Upper lobe of left lung (tissue), 6 donors: Measurements from ENCODE around the gene TMEM273. TPM values are rescaled to one million over a fixed set of nuclear protein-coding genes. Genes with fewer than 3 reads are reported as not detected.

Source experiments
- ATAC-seq, 2 donors: fragments of 200-7000 bp; cut with Tn5 transposase; one replicate each; pipeline ENCODE4 v1.9.1; 2022; ENCODE audit warnings: mild to moderate bottlenecking in 2 of 2, moderate library complexity in 2 of 2; ENCODE audit not compliant: low FRiP score in 2 of 2
- DNase-seq, 2 donors: peaks; one replicate each; pipeline ENCODE4 v3.0.0-alpha.2; 2019 to 2020
- H3K27ac ChIP-seq, 4 donors: fragments of 200-600 bp; sonication (generic); one replicate each; pipeline ENCODE4 v1.5.1; 2016 to 2019
- H3K27me3 ChIP-seq, 4 donors: fragments of 200-600 bp; sonication (generic); one replicate each; pipeline ENCODE4 v1.5.1; 2017 to 2019
- H3K36me3 ChIP-seq, 4 donors: fragments of 200-600 bp; sonication (generic); one replicate each; pipeline ENCODE4 v1.5.1; 2016 to 2019
- H3K4me1 ChIP-seq, 4 donors: fragments of 200-600 bp; sonication (generic); one replicate each; pipeline ENCODE4 v1.5.1; 2018 to 2019
- H3K4me3 ChIP-seq, 4 donors: fragments of 200-600 bp; sonication (generic); one replicate each; pipeline ENCODE4 v1.5.1; 2017 to 2019; ENCODE audit warnings: mild to moderate bottlenecking in 2 of 4, moderate library complexity in 1 of 4
- H3K9me3 ChIP-seq, 4 donors: fragments of 200-600 bp; sonication (generic); one replicate each; pipeline ENCODE4 v1.5.1; 2018 to 2019
- CTCF ChIP-seq, 6 experiments: fragments of 450-650 bp in 4 of 6; fragments of 200-600 bp in 2 of 6; sonication (generic) in 2 of 6; IDR thresholded peaks; one replicate each; pipeline ENCODE4 v1.5.1; 2016 to 2019; ENCODE audit warnings: antibody characterized with exemption in 6 of 6
- EP300 ChIP-seq, 4 donors: sonication (generic); formaldehyde crosslinking; IDR thresholded peaks; one replicate each; pipeline ENCODE4 v1.5.1; 2017; ENCODE audit warnings: antibody characterized with exemption in 4 of 4, control low read depth in 2 of 4
- POLR2A ChIP-seq, 4 donors: fragments of 450-650 bp; IDR thresholded peaks; one replicate each; pipeline ENCODE4 v1.5.1; 2016 to 2017; ENCODE audit warnings: antibody characterized with exemption in 4 of 4, mild to moderate bottlenecking in 2 of 4
- POLR2AphosphoS5 ChIP-seq, 2 donors: sonication (generic); formaldehyde crosslinking; IDR thresholded peaks; one replicate each; pipeline ENCODE4 v1.5.1; 2017; ENCODE audit warnings: antibody characterized with exemption in 2 of 2
- WGBS, 2 donors: methylation state at CpG; one replicate each; pipeline ENCODE4 v1.1.5; 2017 to 2018; 5-methylcytosine and 5-hydroxymethylcytosine counted together
- total RNA-seq, 6 donors: library from RNA; depleted of rRNA in 4 of 6; stranded (reverse); fragments of >200 nt in 4 of 6; gene quantifications; one replicate each; pipeline versions ENCODE4 v1.1.0 to v1.2.1, GENCODE V29; 2016 to 2021
- donor health status: DM: no; HTN: no; CAD: no; lungs with moderate emphysema.
- donor health status: DM: no; HTN: yes; CAD: no; lungs with severe emphysema.

The TMEM273 gene
- total RNA-seq, 6 donors from 2014 or later: 12.3 to 52.3 (median 30.7) TPM

GRCh38 chr10:49158404-49158803 is 29.8 kb downstream of the TMEM273 start:
- Histone ChIP-seq H3K27ac (no peak overlapping the region), H3K27me3 (no peaks in the 10 kb centered on the region), H3K4me1 (no peaks in the 10 kb centered on the region), H3K36me3 (peaks cover 0 to 11% (median 0%) of the 10 kb centered on the region in 4 donors), H3K9me3 (no peaks in the 10 kb centered on the region), H3K4me3 (no peak overlapping the region)
- ATAC-seq: no peak
- DNase-seq: no peak
- TF ChIP-seq CTCF (IDR thresholded peaks at IDR 0.05): no peak
- TF ChIP-seq EP300 (IDR thresholded peaks at IDR 0.05): no peak
- no peak for TF ChIP-seq POLR2A (IDR thresholded peaks at IDR 0.05)
- TF ChIP-seq POLR2AphosphoS5 (IDR thresholded peaks at IDR 0.05): no peak
- 75 to 82% methylated on average over 7 of the region's 7 CpGs for WGBS, 2 donors

- Histone ChIP-seq H3K27ac (no peak overlapping the region), H3K27me3 (no peaks in the 10 kb centered on the region), H3K36me3 (peaks cover 0 to 4% (median 0%) of the 10 kb centered on the region in 4 donors), H3K9me3 (no peaks in the 10 kb centered on the region), H3K4me1 (no peaks in the 10 kb centered on the region), H3K4me3 (no peak overlapping the region)
- TF ChIP-seq CTCF (IDR thresholded peaks at IDR 0.05) (no peak), EP300 (IDR thresholded peaks at IDR 0.05) (no peak), POLR2A (IDR thresholded peaks at IDR 0.05) (no peak), POLR2AphosphoS5 (IDR thresholded peaks at IDR 0.05) (no peak)
- WGBS, 2 donors: 87% methylated on average over 3 of the region's 3 CpGs
- DNase-seq: no peak
- no peak for ATAC-seq
These were observed 31.0 kb downstream of the TMEM273 start for GRCh38 chr10:49157229-49157628.

- WGBS, 2 donors: 86 to 89% methylated on average over 6 of the region's 6 CpGs
- Histone ChIP-seq H3K27me3 (no peaks in the 10 kb centered on the region), H3K27ac (no peak overlapping the region), H3K36me3 (no peaks in the 10 kb centered on the region), H3K9me3 (no peaks in the 10 kb centered on the region), H3K4me3 (no peak overlapping the region), H3K4me1 (no peaks in the 10 kb centered on the region)
- no peak for TF ChIP-seq POLR2AphosphoS5 (IDR thresholded peaks at IDR 0.05)
- no peak for TF ChIP-seq POLR2A (IDR thresholded peaks at IDR 0.05)
- no peak for TF ChIP-seq EP300 (IDR thresholded peaks at IDR 0.05)
- no peak for TF ChIP-seq CTCF (IDR thresholded peaks at IDR 0.05)
- DNase-seq (no peak), ATAC-seq (no peak)
These were observed 33.5 kb downstream of the TMEM273 start for GRCh38 chr10:49154641-49155040.

- 85 to 100% methylated on average over 1 of the region's 1 CpG for WGBS, 2 donors
- H3K36me3 ChIP-seq: no peaks in the 10 kb centered on the region
- H3K4me1 ChIP-seq: no peaks in the 10 kb centered on the region
- ATAC-seq: no peak
- H3K9me3 ChIP-seq: no peaks in the 10 kb centered on the region
- no peaks in the 10 kb centered on the region for H3K27me3 ChIP-seq
- TF ChIP-seq EP300 (IDR thresholded peaks at IDR 0.05): no peak
- TF ChIP-seq POLR2AphosphoS5 (IDR thresholded peaks at IDR 0.05): no peak
- no peak for TF ChIP-seq CTCF (IDR thresholded peaks at IDR 0.05)
- TF ChIP-seq POLR2A (IDR thresholded peaks at IDR 0.05): no peak
- DNase-seq: no peak
- no peak overlapping the region for H3K4me3 ChIP-seq
- H3K27ac ChIP-seq: no peak overlapping the region
These were observed 34.2 kb downstream of the TMEM273 start for GRCh38 chr10:49153971-49154370.

GRCh38 chr10:49153115-49153514 is 35.1 kb downstream of the TMEM273 start:
- H3K36me3 ChIP-seq: no peaks in the 10 kb centered on the region
- 65 to 88% methylated on average over 4 of the region's 4 CpGs for WGBS, 2 donors
- no peaks in the 10 kb centered on the region for H3K27me3 ChIP-seq

More at GRCh38 chr10:49153115-49153514, 35.1 kb downstream of the TMEM273 start:
- no peak overlapping the region for H3K4me3 ChIP-seq
- ATAC-seq (no peak), DNase-seq (no peak)
- TF ChIP-seq EP300 (IDR thresholded peaks at IDR 0.05) (no peak), POLR2AphosphoS5 (IDR thresholded peaks at IDR 0.05) (no peak), POLR2A (IDR thresholded peaks at IDR 0.05) (no peak), CTCF (IDR thresholded peaks at IDR 0.05) (no peak)
- H3K4me1 ChIP-seq: no peaks in the 10 kb centered on the region
- H3K9me3 ChIP-seq: peaks cover 0 to 2% (median 0%) of the 10 kb centered on the region in 4 donors
- H3K27ac ChIP-seq: no peak overlapping the region
